Breast epithelium (tissue), 3 donors: ENCODE results near the gene SCG2.

Source experiments
- CTCF ChIP-seq, 3 donors: fragments of 450-650 bp; IDR thresholded peaks; one replicate each; pipeline ENCODE4 v1.5.1; 2016 to 2017; ENCODE audit warnings: antibody characterized with exemption in 3 of 3, mild to moderate bottlenecking in 3 of 3, moderate library complexity in 3 of 3
- POLR2A ChIP-seq: fragments of 450-650 bp; IDR thresholded peaks from one replicate; pipeline ENCODE4 v1.6.1; 2016; ENCODE audit warnings: antibody characterized with exemption, mild to moderate bottlenecking, moderate library complexity
- POLR2AphosphoS5 ChIP-seq, 3 donors: sonication (generic); formaldehyde crosslinking; IDR thresholded peaks; one replicate each; pipeline ENCODE4 v1.6.1; 2017; ENCODE audit warnings: antibody characterized with exemption in 3 of 3

GRCh38 chr2:223591596-223591995 is 10.6 kb downstream of the SCG2 start:
- TF ChIP-seq CTCF (IDR thresholded peaks at IDR 0.05) (no peak), POLR2A (no peak), POLR2AphosphoS5 (IDR thresholded peaks at IDR 0.05) (no peak)
